HTERT RPE-1 (cell line): ENCODE measurements around the gene CHN2.

Experiments
- in situ Hi-C: fragments of 300-500 bp; cut with MboI; formaldehyde crosslinking; loops from 4 replicates; pipeline ENCODE4 v1.14.3; 2020; ENCODE audit warnings: low sequenced_read_pairs

CHN2 gene

DNA sequence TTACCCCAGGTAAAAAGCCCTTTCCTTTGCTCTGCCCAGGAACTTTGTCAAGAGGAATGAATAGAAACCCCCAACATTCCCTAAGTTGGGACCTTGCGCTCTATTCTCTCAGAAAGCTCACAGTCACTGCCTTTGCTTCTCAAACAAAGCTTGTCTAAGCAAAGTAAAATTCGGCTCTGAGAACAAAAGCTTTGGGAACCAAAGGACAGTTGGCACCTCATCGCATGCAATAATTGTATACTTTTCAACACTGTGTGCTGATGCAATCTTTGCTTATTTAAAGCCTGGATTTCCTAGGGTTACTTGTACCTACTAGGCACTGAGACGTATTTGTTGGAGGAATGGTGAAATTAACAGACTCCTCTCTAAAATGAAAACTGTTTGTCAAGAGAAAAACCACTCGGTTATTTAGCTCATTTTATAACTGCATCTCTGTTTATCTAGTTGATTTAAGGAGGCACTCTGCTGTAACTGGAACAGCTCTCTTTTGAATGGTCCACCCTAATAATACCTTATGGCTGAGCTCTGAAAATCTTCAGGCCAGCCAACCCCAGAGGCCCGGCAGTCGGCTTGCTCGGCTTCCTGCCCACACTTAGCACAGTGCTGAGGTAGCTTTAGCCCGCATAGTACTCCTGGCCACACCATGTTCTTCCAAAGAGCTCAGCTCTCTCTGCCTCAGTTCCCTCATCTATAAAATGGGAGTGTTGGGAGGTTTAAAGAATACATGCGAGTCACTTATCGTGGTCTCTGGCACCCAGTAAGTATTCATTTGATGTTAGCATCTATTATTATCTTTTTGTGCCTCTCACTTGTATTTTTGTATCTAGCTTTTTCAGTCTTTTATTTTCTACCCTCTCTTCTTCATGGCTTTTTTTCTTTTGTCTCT is 288.9 kb downstream of the CHN2 start:
- in situ Hi-C loops = no loop called here

DNA sequence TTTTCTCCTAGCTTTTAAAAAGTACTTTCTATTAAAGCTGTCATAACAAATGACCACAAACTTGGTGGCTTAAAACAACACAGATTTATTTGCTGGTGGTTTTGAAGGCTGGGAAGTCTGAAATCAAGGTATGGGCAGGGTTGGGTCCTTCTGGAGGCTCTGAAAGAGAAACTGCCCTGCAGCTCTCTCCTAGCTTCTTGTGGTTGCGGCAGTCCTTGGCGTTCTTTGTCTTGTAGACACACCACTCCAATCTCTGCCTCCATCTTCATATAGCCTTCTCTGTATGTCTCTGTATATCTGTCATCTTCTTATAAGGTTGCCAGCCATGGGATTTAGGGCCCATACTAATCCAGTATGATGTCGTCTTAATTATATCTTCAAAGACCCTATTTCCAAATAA is 289.7 kb downstream of the CHN2 start:
- in situ Hi-C loops = no loop called here

DNA sequence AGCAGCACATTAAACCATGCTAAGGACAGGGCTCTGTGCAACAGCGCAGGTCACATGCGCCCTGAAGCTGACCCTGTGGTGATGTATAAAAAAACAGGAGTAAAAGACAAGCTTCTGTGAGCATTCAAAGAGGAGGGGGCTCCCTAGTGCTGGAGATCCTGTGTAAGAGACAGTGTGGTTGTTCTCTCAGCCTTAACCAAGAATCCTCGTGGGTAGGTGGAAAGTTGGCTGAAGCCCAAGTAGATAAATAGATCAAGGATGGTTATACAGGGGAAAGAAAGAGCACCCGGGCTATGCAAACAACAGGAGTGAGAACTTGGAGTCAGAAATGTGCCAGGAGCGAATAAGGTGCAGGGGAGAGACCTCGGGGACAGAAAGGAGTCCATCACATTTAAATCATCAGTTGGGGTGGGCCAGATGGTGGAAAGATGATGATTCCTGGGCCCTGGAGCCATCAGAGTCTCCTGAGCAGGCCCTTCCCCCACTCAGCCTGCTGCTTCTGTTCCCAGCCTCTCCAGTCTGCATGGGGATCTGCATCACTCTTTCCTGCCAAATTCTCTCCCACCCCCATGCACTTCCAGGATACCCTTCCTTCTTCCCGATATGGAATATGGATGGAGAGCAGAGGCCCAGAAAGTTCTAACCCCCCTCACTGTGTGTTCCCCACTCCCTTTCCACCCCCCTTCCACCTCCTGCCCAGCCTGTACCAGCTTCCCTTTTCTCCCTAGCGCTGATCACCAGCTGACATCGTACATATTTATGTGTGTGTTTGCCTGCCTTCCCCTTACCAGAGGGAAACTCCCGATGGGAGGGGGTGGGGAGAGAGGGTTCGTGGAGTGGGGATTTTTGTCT is 291.0 kb downstream of the CHN2 start:
- in situ Hi-C loops = no loop called here

DNA sequence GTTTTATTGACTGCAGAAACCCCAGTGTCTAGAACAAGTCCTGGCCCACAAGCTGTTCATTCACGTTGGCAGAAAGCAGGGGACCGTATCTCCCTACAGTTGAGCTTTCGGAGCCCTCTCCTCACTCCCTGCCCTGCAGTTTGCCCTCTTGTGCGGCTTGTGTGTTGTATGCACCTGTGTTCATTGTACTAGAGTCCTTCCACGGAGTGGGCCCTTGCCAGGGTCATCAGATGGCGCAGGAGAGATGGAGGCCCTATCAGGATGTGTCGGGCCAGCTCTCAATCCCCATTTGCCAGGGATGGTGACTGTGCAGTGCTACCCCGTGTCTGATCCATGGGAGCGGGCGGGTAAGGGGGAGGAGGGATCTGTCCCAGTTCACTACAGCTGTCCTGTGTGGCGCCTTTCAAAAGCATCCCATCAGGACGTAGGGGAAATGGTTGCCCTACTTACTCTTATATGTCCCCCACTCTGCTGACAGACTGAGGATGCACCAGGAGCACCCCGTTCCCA is 291.7 kb downstream of the CHN2 start:
- in situ Hi-C loops = no loop called here

DNA sequence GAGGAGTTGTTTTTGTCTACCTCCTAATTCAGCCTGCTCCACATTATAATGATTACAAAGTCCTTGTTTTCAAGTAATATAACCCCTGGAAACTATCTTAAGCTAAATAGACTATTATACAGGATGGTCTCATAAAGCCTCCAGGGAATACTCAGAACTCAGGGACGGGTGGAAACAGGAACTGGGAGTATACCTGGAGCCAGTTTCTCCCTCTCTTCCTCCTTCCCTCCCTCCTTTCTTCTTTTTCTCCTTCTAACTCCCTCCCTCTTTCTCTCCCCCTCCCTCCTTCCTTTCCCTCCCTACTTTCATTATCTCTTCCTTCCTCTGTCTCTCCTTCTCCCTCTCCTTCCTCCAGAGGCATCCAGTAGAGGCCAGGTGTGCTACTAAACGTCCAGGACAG is 292.8 kb downstream of the CHN2 start:
- in situ Hi-C loops = no loop called here

DNA sequence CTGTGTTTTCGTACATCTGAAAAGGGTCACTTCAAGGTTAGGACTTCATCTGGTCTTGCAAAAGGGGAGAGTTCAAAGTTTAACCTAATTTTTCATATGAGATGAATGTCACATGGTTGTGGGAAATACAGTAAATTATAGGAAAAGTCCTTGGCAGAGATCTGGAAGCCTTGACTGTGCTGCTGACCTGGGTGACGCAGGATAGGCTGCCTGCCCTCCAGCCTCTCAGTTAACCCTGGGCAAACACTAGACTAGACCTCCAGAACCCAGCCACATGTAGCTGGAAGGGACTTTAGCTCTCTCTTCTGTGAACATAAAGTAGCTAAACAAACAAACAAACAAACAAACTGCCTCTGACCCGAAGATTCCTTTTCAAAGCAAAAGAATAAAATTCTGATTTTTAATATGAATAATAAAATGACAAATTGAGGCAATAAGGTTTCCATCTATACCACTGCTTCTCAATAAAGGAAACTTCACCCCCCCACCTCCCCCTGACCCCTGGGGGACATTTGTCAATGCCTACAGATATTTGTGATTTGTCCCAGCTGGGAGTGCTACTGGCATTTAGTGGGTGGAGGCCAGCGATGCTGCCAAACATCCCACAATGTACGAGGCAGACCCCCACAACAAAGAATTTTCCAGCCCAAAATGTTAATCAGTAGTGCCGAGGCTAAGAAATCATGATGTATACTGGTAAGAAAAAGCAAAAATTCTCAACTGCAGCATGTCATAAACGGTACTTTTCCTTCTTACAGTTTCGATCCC is 293.8 kb downstream of the CHN2 start:
- in situ Hi-C loops = no loop called here

DNA sequence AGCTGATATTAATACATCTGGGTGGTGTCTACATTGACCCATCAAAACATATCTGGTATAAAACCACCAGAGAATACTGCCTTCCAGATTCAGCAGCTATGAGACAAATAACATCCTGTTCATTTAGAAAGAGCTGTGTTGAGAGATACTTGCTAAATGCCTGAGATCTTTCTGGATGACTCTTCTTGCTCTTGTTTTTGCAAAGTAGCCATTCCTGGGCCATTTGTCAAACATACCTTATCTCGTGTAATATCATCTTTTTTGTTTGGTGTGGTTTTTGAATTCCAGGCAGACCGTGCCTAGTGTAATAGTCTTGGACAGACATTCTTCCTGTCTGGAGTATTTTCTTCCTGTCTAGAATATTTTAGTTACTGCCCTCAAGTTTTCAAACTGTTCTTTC is 294.4 kb downstream of the CHN2 start:
- in situ Hi-C loops = no loop called here

DNA sequence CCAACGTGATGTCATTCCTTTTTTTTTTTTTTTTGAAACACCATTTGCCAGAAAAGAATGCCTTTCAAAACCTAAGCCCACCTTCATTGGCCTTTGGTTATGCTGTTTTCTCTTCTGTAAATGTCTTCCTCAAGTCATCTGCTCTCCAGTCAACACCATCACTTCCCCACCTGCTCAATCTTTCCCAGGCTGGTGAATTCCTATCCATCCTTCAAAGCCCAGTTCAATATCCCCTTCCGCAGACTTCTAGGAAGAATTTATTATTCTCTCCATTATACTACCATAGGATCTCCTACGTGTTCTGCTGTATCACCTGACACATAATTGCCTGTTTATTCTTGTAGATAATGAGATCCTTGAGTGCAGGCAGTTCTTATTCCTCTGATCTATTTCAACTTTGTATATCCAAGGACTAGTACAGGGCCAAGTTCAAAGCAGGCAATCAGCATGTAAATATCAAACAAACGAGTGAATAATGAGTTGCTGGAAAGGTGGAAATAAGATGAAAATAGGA is 295.6 kb downstream of the CHN2 start:
- in situ Hi-C loops = no loop called here

DNA sequence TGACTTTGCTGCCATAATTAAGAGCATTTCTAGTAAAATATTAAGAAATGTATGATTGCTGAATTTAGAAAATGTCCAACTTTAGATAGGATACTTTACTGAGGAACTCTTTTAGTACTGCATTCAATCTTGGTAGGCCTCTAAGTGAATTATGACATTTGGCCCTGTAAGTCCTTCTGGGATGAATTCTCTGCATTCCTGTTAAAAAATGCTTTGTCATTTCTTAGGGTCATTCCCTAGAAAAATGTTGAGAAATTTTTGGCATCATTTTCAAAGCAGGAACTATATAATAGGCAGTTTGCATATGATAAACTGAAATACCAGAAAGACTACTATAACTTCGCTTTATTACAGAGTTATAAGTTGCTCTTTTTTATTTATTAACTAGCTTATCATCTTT is 299.8 kb downstream of the CHN2 start:
- in situ Hi-C loops = no loop called here

DNA sequence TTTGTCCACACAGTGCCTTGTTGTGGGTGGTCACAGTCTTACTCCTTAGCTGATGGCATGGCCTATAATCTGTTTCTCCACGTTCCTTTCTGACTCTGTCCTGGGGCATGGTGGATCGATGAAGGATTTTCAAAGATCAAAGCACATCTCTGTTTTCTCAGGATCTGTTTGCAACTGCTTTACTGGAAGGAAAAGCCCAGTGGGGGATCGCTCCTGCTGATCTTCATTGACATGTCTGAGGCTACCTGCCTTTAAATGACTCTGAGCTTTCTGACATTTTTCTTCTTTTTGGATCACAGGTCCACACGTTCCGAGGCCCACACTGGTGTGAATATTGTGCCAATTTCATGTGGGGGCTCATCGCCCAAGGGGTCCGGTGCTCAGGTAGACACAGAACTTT is 301.1 kb downstream of the CHN2 start:
- in situ Hi-C loops = no loop called here

DNA sequence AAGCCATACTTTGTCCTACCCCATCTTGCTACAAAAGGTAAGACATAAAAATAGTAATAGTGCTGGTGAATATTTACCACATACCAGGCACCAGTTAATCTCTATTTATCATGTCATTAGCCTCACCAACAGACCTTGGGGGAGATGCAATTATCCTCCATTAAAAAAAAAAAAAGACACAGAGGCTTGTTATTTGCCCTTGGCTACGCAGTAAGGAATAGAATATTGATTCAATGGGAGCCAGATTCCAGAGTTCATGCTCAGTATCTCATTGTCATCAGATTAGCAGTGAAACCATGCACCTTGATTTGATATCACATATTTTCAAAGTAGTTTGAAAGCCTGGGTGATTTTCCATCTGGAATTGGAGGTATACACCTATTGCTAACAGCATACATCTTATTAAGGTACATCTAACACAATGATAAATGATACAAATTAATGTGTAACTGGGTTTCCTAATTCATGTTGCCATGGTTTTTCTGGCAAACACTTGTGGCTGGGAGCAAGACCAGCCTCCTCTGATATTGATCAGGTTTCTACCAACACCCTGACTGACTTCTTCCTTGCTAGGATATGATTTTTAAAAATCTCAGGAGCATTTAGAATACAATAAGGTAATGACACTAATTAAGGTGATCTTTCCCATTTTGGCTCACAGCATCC is 301.9 kb downstream of the CHN2 start:
- in situ Hi-C loops = no loop called here

DNA sequence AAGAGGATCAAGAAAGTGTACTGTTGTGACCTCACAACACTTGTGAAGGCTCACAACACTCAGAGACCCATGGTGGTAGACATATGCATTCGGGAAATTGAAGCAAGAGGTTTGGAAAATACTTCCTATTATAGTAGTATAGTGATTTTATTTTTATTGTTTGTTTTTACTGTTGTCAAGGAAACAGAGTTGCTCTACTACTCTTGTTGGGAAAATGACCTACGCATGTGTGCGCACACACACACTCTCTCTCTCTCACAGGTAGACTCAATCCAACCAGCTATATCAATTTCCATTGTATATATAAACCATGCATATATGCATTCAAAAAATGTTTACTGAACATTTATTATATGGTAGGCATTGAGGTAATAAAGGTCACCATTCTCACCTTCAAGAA is 305.4 kb downstream of the CHN2 start:
- in situ Hi-C loops = no loop called here

DNA sequence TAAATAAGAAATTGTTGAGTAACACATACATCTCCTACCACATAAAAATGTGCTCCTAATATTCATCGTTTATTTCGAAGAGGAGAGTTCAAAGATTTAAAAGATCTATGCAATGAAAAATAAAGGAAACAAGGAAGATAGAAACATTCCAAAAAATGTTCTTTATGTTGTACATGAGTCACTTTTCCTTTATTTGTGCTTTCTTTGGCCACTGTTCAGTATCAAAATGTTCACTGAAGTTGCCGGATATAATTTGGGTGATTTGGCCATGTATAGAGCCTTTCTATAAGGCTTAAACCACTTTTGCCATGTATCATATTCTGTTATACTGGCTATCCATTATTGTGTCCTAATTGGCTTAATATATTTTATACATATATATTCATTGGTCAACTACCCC is 306.1 kb downstream of the CHN2 start:
- in situ Hi-C loops = no loop called here

DNA sequence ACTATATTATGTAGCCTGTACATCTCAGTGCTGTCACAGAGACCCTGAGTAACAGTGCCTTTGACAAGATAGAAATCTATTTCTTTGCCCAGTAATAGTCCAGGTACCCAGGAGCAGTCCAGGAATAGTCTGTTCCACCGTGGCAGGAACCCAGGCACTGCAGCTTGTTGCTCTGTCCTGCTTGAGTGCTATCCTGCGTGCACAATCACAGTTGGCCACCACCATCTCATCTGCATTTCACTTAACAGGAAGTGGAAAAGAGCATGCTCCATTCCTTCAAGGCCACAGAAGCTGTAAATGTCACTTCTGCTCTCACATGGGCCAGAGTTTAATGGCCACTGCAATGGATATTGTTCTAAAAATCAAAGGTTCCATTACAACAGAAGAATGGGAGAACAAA is 307.6 kb downstream of the CHN2 start:
- in situ Hi-C loops = no loop called here

DNA sequence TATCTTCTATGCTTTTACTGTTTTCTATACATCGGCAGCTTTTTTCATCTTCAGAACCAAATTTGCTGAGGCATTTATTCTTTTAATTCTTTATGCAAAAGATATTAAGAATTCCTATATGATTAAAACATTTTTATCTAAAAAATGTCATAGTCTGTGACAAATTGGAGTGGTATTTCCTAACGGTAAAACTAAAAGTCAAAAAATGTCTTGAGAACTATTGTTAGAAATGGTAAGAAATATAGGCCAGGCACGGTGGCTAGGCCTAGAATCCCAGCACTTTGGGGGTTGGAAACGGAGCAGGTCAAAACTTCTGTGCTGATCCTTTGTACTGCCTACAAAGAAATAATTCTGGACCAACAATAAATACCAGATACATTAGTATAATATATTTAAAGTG is 311.4 kb downstream of the CHN2 start:
- in situ Hi-C loops = no loop called here

DNA sequence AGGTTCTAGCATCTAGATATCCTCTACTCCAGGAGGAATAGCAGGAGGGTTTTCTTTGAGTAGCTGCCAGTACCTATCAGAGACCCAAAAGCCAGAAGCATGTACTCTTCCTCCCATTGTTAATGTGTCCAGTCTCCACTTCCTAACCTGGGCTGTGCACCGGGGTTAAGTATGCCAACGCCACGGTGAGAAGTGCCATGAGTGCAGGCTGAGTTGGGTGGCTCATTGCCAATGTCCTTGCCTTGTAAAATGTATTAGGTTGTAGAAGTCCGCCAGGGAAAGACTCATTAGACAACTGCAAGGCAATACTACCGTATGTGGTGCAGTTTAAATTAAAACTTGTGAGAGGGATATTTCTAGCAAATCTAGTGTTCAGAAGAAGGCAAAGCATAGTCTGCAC is 314.0 kb downstream of the CHN2 start:
- in situ Hi-C loops = no loop called here

DNA sequence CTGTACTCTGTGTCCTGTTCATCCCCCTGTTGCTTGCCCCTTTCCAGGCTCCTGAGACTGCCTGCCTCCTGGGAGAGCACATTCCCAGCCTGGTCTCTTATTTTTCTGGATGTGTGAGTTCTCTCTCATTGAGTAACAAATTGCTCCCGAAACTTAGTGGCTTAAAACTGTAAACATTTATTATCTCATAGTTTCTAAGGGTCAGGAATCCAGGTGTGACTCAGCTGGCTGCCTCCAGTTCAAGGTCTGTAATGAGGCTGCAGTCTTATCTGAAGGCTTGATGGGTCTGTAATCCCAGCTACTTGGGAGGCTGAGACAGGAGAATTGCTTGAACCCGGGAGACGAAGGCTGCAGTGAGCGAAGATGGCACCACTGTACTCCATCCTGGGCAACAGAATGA is 315.5 kb downstream of the CHN2 start:
- in situ Hi-C loops = no loop called here

DNA sequence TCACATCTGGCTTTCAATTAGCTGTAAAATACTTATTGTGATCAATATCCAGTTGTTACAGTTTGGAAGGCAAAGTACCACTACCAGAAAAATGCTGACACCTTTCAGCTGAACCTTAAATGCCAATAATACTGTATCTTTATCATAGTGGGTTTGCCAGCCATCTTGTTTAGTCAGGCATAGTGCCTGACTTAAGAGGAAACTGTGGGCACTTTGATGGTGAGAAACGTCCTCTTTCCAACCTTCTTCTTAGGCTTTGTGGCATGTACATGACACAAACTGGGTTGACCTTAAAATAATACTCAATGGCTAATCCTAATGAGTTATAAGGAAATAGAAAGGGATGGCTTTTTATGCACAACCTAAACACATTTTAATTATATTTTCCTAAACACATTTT is 316.8 kb downstream of the CHN2 start:
- in situ Hi-C loops = no loop called here

DNA sequence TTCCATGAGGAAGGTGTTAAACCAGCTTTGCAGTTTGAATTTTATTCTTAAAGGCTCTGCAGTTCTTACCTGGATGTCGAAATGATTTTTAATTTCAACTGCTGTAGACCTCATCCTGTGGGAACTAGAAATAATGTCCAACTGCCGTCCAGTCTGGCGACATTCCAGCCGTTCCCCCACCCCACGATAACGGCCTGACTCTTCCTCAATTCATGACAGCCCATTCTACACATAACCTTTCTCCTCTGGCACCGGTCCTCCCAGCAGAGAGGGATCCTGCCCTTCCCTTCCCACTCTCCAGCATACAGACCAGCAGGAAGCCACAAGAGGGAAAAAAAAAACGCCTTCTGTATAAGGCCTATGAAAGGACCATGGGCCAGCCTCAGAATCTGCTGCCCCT is 317.3 kb downstream of the CHN2 start:
- in situ Hi-C loops = no loop called here

DNA sequence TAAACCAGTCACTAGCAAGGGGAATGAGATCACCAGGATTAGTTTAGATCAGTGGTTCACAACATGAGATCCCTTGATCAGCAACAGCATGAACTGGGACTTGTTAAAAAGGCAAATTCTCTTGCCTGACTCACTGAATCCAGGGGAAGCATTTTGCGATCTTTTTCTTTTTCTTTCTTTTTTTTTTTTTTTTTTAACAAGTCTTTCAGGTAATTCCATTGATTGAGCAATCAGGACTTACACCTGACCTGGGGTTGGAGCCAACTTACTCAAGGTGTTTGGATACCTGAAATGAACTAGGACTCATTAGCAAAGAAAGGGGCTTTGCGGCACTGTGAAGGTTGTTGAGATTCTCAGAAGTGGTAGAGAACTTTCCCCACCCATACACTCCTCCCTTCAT is 321.9 kb downstream of the CHN2 start:
- in situ Hi-C loops = no loop called here
